ENCODE measurements around the gene SLC44A1. TPM values are rescaled to one million over a fixed set of nuclear protein-coding genes. Genes with fewer than 3 reads are reported as not detected.

The SLC44A1 gene
- total RNA-seq, 2 experiments from 2014 or later, result 12.4 to 13.8 TPM

- no peaks in the 10 kb centered on the region for H3K4me1 Mint-ChIP-seq
- no peak overlapping the region for H3K27ac Mint-ChIP-seq
- no peaks in the 10 kb centered on the region for H3K9me3 Mint-ChIP-seq
- DNase-seq, result no peak
- H3K36me3 Mint-ChIP-seq, result peaks cover 16% of the 10 kb centered on the region
- no peak for ATAC-seq (ENCODE audit: low read depth)
- no peak overlapping the region for H3K4me3 Mint-ChIP-seq
- POLR2A ChIA-PET, result no interaction called here
- H3K27me3 Mint-ChIP-seq, result no peaks in the 10 kb centered on the region
Measured at GRCh38 chr9:105305856-105306255, 61.4 kb downstream of the SLC44A1 start.

- H3K27ac Mint-ChIP-seq, result no peak overlapping the region
- H3K27me3 Mint-ChIP-seq, result no peaks in the 10 kb centered on the region
- peaks cover 16% of the 10 kb centered on the region for H3K36me3 Mint-ChIP-seq
- H3K4me1 Mint-ChIP-seq, result no peaks in the 10 kb centered on the region
- no peaks in the 10 kb centered on the region for H3K9me3 Mint-ChIP-seq
- no peak overlapping the region for H3K4me3 Mint-ChIP-seq
- DNase-seq (no peak), ATAC-seq (ENCODE audit: low read depth) (no peak)
- POLR2A ChIA-PET, result no interaction called here
Measured at GRCh38 chr9:105306351-105307140, 62.1 kb downstream of the SLC44A1 start.

GRCh38 chr9:105307591-105308130, 63.2 kb downstream of the SLC44A1 start:
- Mint-ChIP-seq H3K9me3 (no peaks in the 10 kb centered on the region), H3K36me3 (peaks cover 15% of the 10 kb centered on the region), H3K4me1 (no peaks in the 10 kb centered on the region), H3K27me3 (peaks cover 2% of the 10 kb centered on the region), H3K4me3 (no peak overlapping the region), H3K27ac (no peak overlapping the region)
- DNase-seq, result no peak
- no peak for ATAC-seq (ENCODE audit: low read depth)
- POLR2A ChIA-PET, result no interaction called here

GRCh38 chr9:105308461-105309341, 64.2 kb downstream of the SLC44A1 start:
- no peak for ATAC-seq (ENCODE audit: low read depth)
- no peaks in the 10 kb centered on the region for H3K4me1 Mint-ChIP-seq
- H3K36me3 Mint-ChIP-seq, result peaks cover 8% of the 10 kb centered on the region
- H3K27me3 Mint-ChIP-seq, result peaks cover 2% of the 10 kb centered on the region
- H3K9me3 Mint-ChIP-seq, result no peaks in the 10 kb centered on the region
- no peak for DNase-seq
- POLR2A ChIA-PET, result no interaction called here
- no peak overlapping the region for H3K4me3 Mint-ChIP-seq
- no peak overlapping the region for H3K27ac Mint-ChIP-seq

GRCh38 chr9:105309531-105309931, 65.1 kb downstream of the SLC44A1 start:
- peaks cover 6% of the 10 kb centered on the region for H3K36me3 Mint-ChIP-seq
- no peak for ATAC-seq (ENCODE audit: low read depth)
- no peak overlapping the region for H3K27ac Mint-ChIP-seq
- H3K9me3 Mint-ChIP-seq, result no peaks in the 10 kb centered on the region
- peaks cover 2% of the 10 kb centered on the region for H3K27me3 Mint-ChIP-seq
- no peak for DNase-seq
- no peaks in the 10 kb centered on the region for H3K4me1 Mint-ChIP-seq
- POLR2A ChIA-PET, result no interaction called here
- no peak overlapping the region for H3K4me3 Mint-ChIP-seq

GRCh38 chr9:105311306-105311705, 66.9 kb downstream of the SLC44A1 start:
- peaks cover 2% of the 10 kb centered on the region for H3K27me3 Mint-ChIP-seq
- no peak for DNase-seq
- POLR2A ChIA-PET, result no interaction called here
- H3K4me3 Mint-ChIP-seq, result no peak overlapping the region
- H3K9me3 Mint-ChIP-seq, result no peaks in the 10 kb centered on the region
- no peak overlapping the region for H3K27ac Mint-ChIP-seq
- H3K4me1 Mint-ChIP-seq, result no peaks in the 10 kb centered on the region
- peaks cover 8% of the 10 kb centered on the region for H3K36me3 Mint-ChIP-seq
- ATAC-seq (ENCODE audit: low read depth), result no peak

GRCh38 chr9:105313238-105313637, 68.8 kb downstream of the SLC44A1 start:
- DNase-seq (no peak), ATAC-seq (ENCODE audit: low read depth) (no peak)
- POLR2A ChIA-PET, result no interaction called here
- Mint-ChIP-seq H3K36me3 (peaks cover 6% of the 10 kb centered on the region), H3K27me3 (peaks cover 2% of the 10 kb centered on the region), H3K4me1 (no peaks in the 10 kb centered on the region), H3K27ac (no peak overlapping the region), H3K9me3 (no peaks in the 10 kb centered on the region), H3K4me3 (no peak overlapping the region)

- no peak for DNase-seq
- H3K27ac Mint-ChIP-seq, result no peak overlapping the region
- no peaks in the 10 kb centered on the region for H3K9me3 Mint-ChIP-seq
- ATAC-seq (ENCODE audit: low read depth), result no peak
- no peak overlapping the region for H3K4me3 Mint-ChIP-seq
- H3K4me1 Mint-ChIP-seq, result no peaks in the 10 kb centered on the region
- POLR2A ChIA-PET, result no interaction called here
- H3K27me3 Mint-ChIP-seq, result peaks cover 2% of the 10 kb centered on the region
- peaks cover 4% of the 10 kb centered on the region for H3K36me3 Mint-ChIP-seq
Measured at GRCh38 chr9:105316703-105317102, 72.3 kb downstream of the SLC44A1 start.

- no peak overlapping the region for H3K27ac Mint-ChIP-seq
- no peaks in the 10 kb centered on the region for H3K9me3 Mint-ChIP-seq
- no peaks in the 10 kb centered on the region for H3K27me3 Mint-ChIP-seq
- ATAC-seq (ENCODE audit: low read depth) (no peak), DNase-seq (no peak)
- peaks cover 2% of the 10 kb centered on the region for H3K36me3 Mint-ChIP-seq
- POLR2A ChIA-PET, result no interaction called here
- H3K4me3 Mint-ChIP-seq, result no peak overlapping the region
- H3K4me1 Mint-ChIP-seq, result no peaks in the 10 kb centered on the region
Measured at GRCh38 chr9:105318729-105319191, 74.3 kb downstream of the SLC44A1 start.

- Mint-ChIP-seq H3K27me3 (no peaks in the 10 kb centered on the region), H3K4me1 (no peaks in the 10 kb centered on the region), H3K27ac (no peak overlapping the region), H3K9me3 (no peaks in the 10 kb centered on the region), H3K36me3 (peaks cover 2% of the 10 kb centered on the region), H3K4me3 (no peak overlapping the region)
- POLR2A ChIA-PET, result no interaction called here
- no peak for DNase-seq
- no peak for ATAC-seq (ENCODE audit: low read depth)
Measured at GRCh38 chr9:105319202-105319813, 74.9 kb downstream of the SLC44A1 start.

GRCh38 chr9:105320568-105320967, 76.1 kb downstream of the SLC44A1 start:
- Mint-ChIP-seq H3K36me3 (peaks cover 2% of the 10 kb centered on the region), H3K4me3 (no peak overlapping the region), H3K27ac (no peak overlapping the region), H3K27me3 (no peaks in the 10 kb centered on the region), H3K4me1 (no peaks in the 10 kb centered on the region), H3K9me3 (no peaks in the 10 kb centered on the region)
- POLR2A ChIA-PET, result no interaction called here
- ATAC-seq (ENCODE audit: low read depth) (no peak), DNase-seq (no peak)

- DNase-seq (no peak), ATAC-seq (ENCODE audit: low read depth) (no peak)
- H3K36me3 Mint-ChIP-seq, result no peaks in the 10 kb centered on the region
- H3K4me1 Mint-ChIP-seq, result peaks cover 2% of the 10 kb centered on the region
- POLR2A ChIA-PET, result no interaction called here
- H3K4me3 Mint-ChIP-seq, result no peak overlapping the region
- H3K27ac Mint-ChIP-seq, result no peak overlapping the region
- no peaks in the 10 kb centered on the region for H3K9me3 Mint-ChIP-seq
- no peaks in the 10 kb centered on the region for H3K27me3 Mint-ChIP-seq
Measured at GRCh38 chr9:105328296-105328695, 83.8 kb downstream of the SLC44A1 start.

GRCh38 chr9:105328872-105329718, 84.6 kb downstream of the SLC44A1 start:
- ATAC-seq (ENCODE audit: low read depth) (no peak), DNase-seq (no peak)
- Mint-ChIP-seq H3K36me3 (no peaks in the 10 kb centered on the region), H3K4me1 (peaks cover 2% of the 10 kb centered on the region), H3K9me3 (no peaks in the 10 kb centered on the region), H3K27ac (no peak overlapping the region), H3K27me3 (no peaks in the 10 kb centered on the region), H3K4me3 (no peak overlapping the region)
- POLR2A ChIA-PET, result no interaction called here

Measured in activated naive CD8-positive, alpha-beta T cell treated with anti-CD3 and anti-CD28 coated beads, Interleukin-2, amount 10 ng/mL, durations not matched to agents 7 days and 5 days (primary cell).